Endothelial cell (in vitro differentiated cells): ENCODE measurements around the gene MFSD6. TPM values are rescaled to one million over a fixed set of nuclear protein-coding genes. Genes with fewer than 3 reads are reported as not detected.

ENCODE experiments used
- DNase-seq: peaks from one replicate; pipeline ENCODE4 v3.0.0; 2021; ENCODE audit warnings: low spot score
- H3K27ac Mint-ChIP-seq: one replicate; pipeline ENCODE4 v1.8.0; 2021; ENCODE audit warnings: mixed read lengths, inconsistent platforms; ENCODE audit not compliant: unreplicated experiment
- H3K27me3 Mint-ChIP-seq: one replicate; pipeline ENCODE4 v1.8.0; 2021; ENCODE audit warnings: mild to moderate bottlenecking, moderate library complexity, mixed read lengths, inconsistent platforms; ENCODE audit not compliant: unreplicated experiment
- H3K36me3 Mint-ChIP-seq: one replicate; pipeline ENCODE4 v1.8.0; 2021; ENCODE audit warnings: mild to moderate bottlenecking, low read depth, mixed read lengths, inconsistent platforms; ENCODE audit not compliant: unreplicated experiment
- H3K4me1 Mint-ChIP-seq: one replicate; pipeline ENCODE4 v1.8.0; 2021; ENCODE audit warnings: mild to moderate bottlenecking, mixed read lengths, inconsistent platforms; ENCODE audit not compliant: unreplicated experiment
- H3K4me3 Mint-ChIP-seq: one replicate; pipeline ENCODE4 v1.8.0; 2021; ENCODE audit warnings: mild to moderate bottlenecking, mixed read lengths, inconsistent platforms; ENCODE audit not compliant: unreplicated experiment
- H3K9me3 Mint-ChIP-seq: one replicate; pipeline ENCODE4 v1.8.0; 2021; ENCODE audit warnings: mixed read lengths, inconsistent platforms; ENCODE audit not compliant: unreplicated experiment
- CTCF ChIP-seq: fragments of 200-600 bp; sonication (generic); IDR thresholded peaks from one replicate; pipeline ENCODE4 v1.5.0; 2021; ENCODE audit warnings: antibody characterized with exemption; ENCODE audit not compliant: unreplicated experiment
- total RNA-seq: library from RNA; stranded (reverse); fragmentation: NEBNext Ultra II Directional; extraction: Animal tissue kit (Norgen Biotek cat#: 25700); gene quantifications from one replicate; pipeline ENCODE4 v1.2.1, GENCODE V29; 2021; ENCODE audit not compliant: unreplicated experiment

Gene MFSD6
- total RNA-seq, 1 donor from 2014 or later, result 2.4 TPM

DNA sequence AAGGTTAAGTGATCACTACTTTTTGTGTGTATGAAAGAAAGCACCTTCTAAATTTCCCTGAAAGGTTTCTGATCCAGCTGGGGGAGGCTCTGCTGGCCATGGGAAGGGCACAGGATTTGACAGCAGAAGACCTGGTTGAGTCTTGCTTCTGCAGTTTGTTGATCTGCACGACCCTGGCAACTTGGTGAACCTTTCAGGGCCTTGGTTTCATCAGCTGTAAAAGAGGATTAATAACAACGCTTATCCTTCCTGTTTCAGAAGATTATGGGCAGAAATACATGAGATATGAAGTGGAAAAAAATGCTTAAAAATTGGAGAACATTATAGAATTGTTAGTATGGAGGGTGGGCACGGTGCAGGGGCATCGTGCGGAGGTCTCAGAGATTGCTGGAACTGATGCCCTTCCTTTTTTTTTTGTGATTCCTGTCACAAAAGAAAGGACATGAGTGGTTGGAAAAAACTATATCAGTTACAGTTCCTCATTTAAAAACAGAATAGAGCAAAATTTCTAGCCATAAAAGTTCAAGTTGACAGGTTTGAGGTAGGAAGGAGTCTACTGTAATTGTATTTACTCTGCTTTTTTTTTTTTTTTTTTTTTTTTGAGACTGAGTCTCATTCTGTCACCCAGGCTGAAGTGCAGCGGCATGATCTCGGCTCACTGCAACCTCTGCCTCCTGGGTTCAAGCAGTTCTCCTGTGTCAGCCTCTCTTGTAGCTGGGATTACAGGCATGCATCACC, 47.4 kb downstream of the MFSD6 start:
- no peaks in the 10 kb centered on the region for H3K4me1 Mint-ChIP-seq
- no peaks in the 10 kb centered on the region for H3K9me3 Mint-ChIP-seq
- no peak for DNase-seq
- H3K27ac Mint-ChIP-seq, result no peak overlapping the region
- no peaks in the 10 kb centered on the region for H3K36me3 Mint-ChIP-seq
- no peak overlapping the region for H3K4me3 Mint-ChIP-seq
- H3K27me3 Mint-ChIP-seq, result no peaks in the 10 kb centered on the region
- TF ChIP-seq CTCF, result no peak

DNA sequence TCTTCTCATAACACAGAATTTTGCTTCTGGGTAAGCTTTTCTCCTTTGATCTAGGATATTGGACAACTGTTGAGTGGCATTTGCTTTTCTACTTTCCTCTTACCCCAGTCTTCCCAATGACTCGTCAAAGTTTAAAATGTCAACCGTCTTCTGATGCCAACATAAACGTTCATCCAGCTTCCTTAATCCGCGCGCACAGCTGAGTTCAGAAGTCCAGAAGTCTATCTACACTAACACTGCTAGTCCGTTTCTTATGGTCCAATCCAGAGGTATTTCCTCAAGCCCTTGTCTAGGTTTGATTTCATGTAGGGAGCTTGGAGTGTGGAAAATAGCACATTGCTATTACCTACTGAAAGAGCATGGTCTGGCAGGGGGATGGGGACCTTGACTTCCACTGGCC, 48.7 kb downstream of the MFSD6 start:
- Mint-ChIP-seq H3K4me3 (no peak overlapping the region), H3K27ac (no peak overlapping the region), H3K4me1 (no peaks in the 10 kb centered on the region), H3K27me3 (no peaks in the 10 kb centered on the region), H3K36me3 (no peaks in the 10 kb centered on the region), H3K9me3 (no peaks in the 10 kb centered on the region)
- TF ChIP-seq CTCF, result no peak
- no peak for DNase-seq

GRCh38 chr2:190457256-190457655, 49.1 kb downstream of the MFSD6 start:
- H3K27ac Mint-ChIP-seq, result no peak overlapping the region
- H3K4me3 Mint-ChIP-seq, result no peak overlapping the region
- no peaks in the 10 kb centered on the region for H3K27me3 Mint-ChIP-seq
- H3K4me1 Mint-ChIP-seq, result no peaks in the 10 kb centered on the region
- H3K36me3 Mint-ChIP-seq, result no peaks in the 10 kb centered on the region
- TF ChIP-seq CTCF, result no peak
- H3K9me3 Mint-ChIP-seq, result no peaks in the 10 kb centered on the region
- no peak for DNase-seq

DNA sequence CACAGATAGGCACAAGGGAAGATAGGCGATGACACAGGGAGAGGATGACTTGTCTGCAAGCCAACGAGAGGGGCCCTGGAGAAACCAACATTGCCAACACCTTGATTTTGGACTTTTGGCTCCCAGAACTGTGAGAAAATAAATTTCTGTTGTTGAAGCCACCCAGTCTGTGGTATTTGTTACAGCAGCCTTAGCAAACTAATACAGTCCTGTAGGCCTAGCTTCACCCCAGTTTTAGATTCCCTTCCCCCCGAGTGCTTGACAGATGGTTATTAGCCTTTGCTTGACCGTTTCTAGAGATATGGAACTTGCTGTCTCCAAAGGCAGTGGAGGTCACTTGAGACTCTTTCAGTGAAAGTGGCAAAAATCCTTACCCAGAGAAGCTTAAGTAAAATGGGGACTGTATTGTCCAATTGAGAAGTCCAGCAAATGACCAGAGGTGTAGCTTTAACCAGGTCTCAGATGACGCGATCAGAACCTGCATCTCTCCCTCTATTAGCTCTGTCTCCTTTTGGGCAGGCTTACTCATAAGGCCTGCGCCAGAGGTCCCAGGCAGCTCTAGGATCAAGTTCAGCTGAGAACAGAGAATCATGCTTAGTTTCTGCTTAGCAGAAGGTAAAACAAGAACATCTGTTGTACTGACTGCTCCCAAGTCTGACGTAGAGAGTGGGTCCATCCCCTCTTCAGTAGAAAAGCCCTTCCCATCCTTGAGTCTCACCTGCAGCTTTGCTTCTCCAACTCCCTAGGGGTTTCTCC, 50.4 kb downstream of the MFSD6 start:
- no peak for TF ChIP-seq CTCF
- Mint-ChIP-seq H3K9me3 (no peaks in the 10 kb centered on the region), H3K4me1 (no peaks in the 10 kb centered on the region), H3K27me3 (peaks cover 2% of the 10 kb centered on the region), H3K36me3 (no peaks in the 10 kb centered on the region), H3K27ac (no peak overlapping the region), H3K4me3 (no peak overlapping the region)
- DNase-seq, result no peak

GRCh38 chr2:190459881-190460280, 51.7 kb downstream of the MFSD6 start:
- TF ChIP-seq CTCF, result no peak
- H3K9me3 Mint-ChIP-seq, result no peaks in the 10 kb centered on the region
- peaks cover 2% of the 10 kb centered on the region for H3K27me3 Mint-ChIP-seq
- H3K4me1 Mint-ChIP-seq, result no peaks in the 10 kb centered on the region
- no peak for DNase-seq
- no peaks in the 10 kb centered on the region for H3K36me3 Mint-ChIP-seq
- no peak overlapping the region for H3K27ac Mint-ChIP-seq
- no peak overlapping the region for H3K4me3 Mint-ChIP-seq
